ENCODE data around the gene INSM2. TPM values are rescaled to one million over a fixed set of nuclear protein-coding genes. Genes with fewer than 3 reads are reported as not detected.

INSM2 gene
- total and polyA plus RNA-seq, 3 experiments from 2014 or later: 0.07 TPM; not detected in 2

- CTCF ChIA-PET: no interaction called here
- Mint-ChIP-seq H3K9me3 (no peaks in the 10 kb centered on the region), H3K4me1 (peaks cover 0 to 2% (median 2%) of the 10 kb centered on the region in 3 donors), H3K27ac (no peak overlapping the region), H3K4me3 (no peak overlapping the region), H3K27me3 (no peaks in the 10 kb centered on the region), H3K36me3 (peaks cover 11 to 30% (median 16%) of the 10 kb centered on the region in 3 donors)
- no peaks in the 10 kb centered on the region for H3K36me3 ChIP-seq (ENCODE audit: insufficient read depth, low read length)
- H3K27me3 ChIP-seq (ENCODE audit: insufficient read depth, low read length, poor library complexity, severe bottlenecking): no peaks in the 10 kb centered on the region
- DNase-seq: no peak
- no peaks in the 10 kb centered on the region for H3K9me3 ChIP-seq (ENCODE audit: low read length)
- POLR2A ChIA-PET: no interaction called here
- H3K4me1 ChIP-seq (ENCODE audit: insufficient read depth, low read length): no peaks in the 10 kb centered on the region
- H3K27ac ChIP-seq (ENCODE audit: low read depth, low read length): no peak overlapping the region
- no peak overlapping the region for H3K4me3 ChIP-seq (ENCODE audit: low read length)
Observed at GRCh38 chr14:35578135-35578534, 44.2 kb downstream of the INSM2 start.

GRCh38 chr14:35578639-35579038, 44.7 kb downstream of the INSM2 start:
- H3K9me3 Mint-ChIP-seq: no peaks in the 10 kb centered on the region
- peaks cover 0 to 6% (median 4%) of the 10 kb centered on the region in 3 donors for H3K4me1 Mint-ChIP-seq
- no peak for DNase-seq
- H3K27me3 Mint-ChIP-seq: no peaks in the 10 kb centered on the region
- H3K36me3 ChIP-seq (ENCODE audit: insufficient read depth, low read length): no peaks in the 10 kb centered on the region
- no peaks in the 10 kb centered on the region for H3K4me1 ChIP-seq (ENCODE audit: insufficient read depth, low read length)
- H3K36me3 Mint-ChIP-seq: peaks cover 16 to 36% (median 21%) of the 10 kb centered on the region in 3 donors
- no peaks in the 10 kb centered on the region for H3K9me3 ChIP-seq (ENCODE audit: low read length)
- H3K27ac Mint-ChIP-seq: no peak overlapping the region
- no peak overlapping the region for H3K4me3 Mint-ChIP-seq
- POLR2A ChIA-PET: no interaction called here
- H3K27ac ChIP-seq (ENCODE audit: low read depth, low read length): no peak overlapping the region
- CTCF ChIA-PET: no interaction called here
- no peaks in the 10 kb centered on the region for H3K27me3 ChIP-seq (ENCODE audit: insufficient read depth, low read length, poor library complexity, severe bottlenecking)
- no peak overlapping the region for H3K4me3 ChIP-seq (ENCODE audit: low read length)

Other genes with a start within 250 kb of the INSM2 start
- 100 to 1,000 TPM; 399 to 400 TPM for gene PSMA6, start 241.8 kb upstream of the INSM2 start, total RNA-seq
- 305 TPM for gene PSMA6, start 241.8 kb upstream of the INSM2 start, polyA plus RNA-seq
- gene NFKBIA, start 129.4 kb upstream of the INSM2 start, total RNA-seq: 100 to 1,000 TPM; 482 to 483 TPM
- gene NFKBIA, start 129.4 kb upstream of the INSM2 start, polyA plus RNA-seq: 344 TPM

Measured in CD8-positive, alpha-beta memory T cell (primary cell).